Fibroblast of lung (primary cell): Measurements from ENCODE around the gene TMPRSS2.

Experiments
- CTCF ChIP-seq, 2 donors: IDR thresholded peaks in 1 of 2; conservative IDR thresholded peaks in 1 of 2; 1 replicate in 1 of 2; 2 replicates in 1 of 2; pipeline ENCODE4 v1.5.1; 2011 to 2012; ENCODE audit warnings: low read length in 2 of 2, control low read depth in 1 of 2, inconsistent platforms in 1 of 2, low read depth in 1 of 2, mild to moderate bottlenecking in 1 of 2
- EZH2 ChIP-seq: IDR thresholded peaks from 2 replicates; pipeline ENCODE4 v1.5.1; 2012; ENCODE audit warnings: low read length, control low read depth, mild to moderate bottlenecking; ENCODE audit errors: missing control alignments

GRCh38 chr21:41459884-41460534 is 47.9 kb downstream of the TMPRSS2 start:
- TF ChIP-seq CTCF (conservative IDR thresholded peaks at IDR 0.05 in 1 of 2, IDR thresholded peaks at IDR 0.05 in 1 of 2; ENCODE audit: low read depth in 1 of 2, low read length in 2 of 2), result no peak
- TF ChIP-seq EZH2, result no peak
